Measurements from ENCODE around the gene FGFR3. TPM values are rescaled to one million over a fixed set of nuclear protein-coding genes. Genes with fewer than 3 reads are reported as not detected.

Gene FGFR3
- total and polyA plus RNA-seq, 10 donors = 1.0 to 7.5 (median 3.5) TPM

- Histone ChIP-seq H3K4me3 (no peak overlapping the region), H3K9me3 (no peaks in the 10 kb centered on the region), H3K4me1 (peaks cover 0 to 17% (median 7%) of the 10 kb centered on the region in 6 donors), H3K27ac (no peak overlapping the region), H3K27me3 (replicated peaks in 1 of 7) (peaks cover 0 to 61% (median 15%) of the 10 kb centered on the region in 7 donors), H3K36me3 (no peaks in the 10 kb centered on the region)
- TF ChIP-seq POLR2AphosphoS5 (IDR thresholded peaks at IDR 0.05) = no peak
- no peak for TF ChIP-seq POLR2A (IDR thresholded peaks at IDR 0.05)
- no peak for TF ChIP-seq CTCF (IDR thresholded peaks at IDR 0.05 in 8 of 11, conservative IDR thresholded peaks at IDR 0.05 in 3 of 11)
- DNase-seq = no peak
- intact Hi-C loops (cut with DNase I; ENCODE audit: low total_unique reads) = no loop called here
- WGBS, 5 donors = 75 to 86% (median 79%) methylated on average over 17 to 30 of the region's 30 CpGs
Observed at GRCh38 chr4:1772853-1773538, 20.1 kb upstream of the FGFR3 start.

GRCh38 chr4:1773754-1774153 is 19.3 kb upstream of the FGFR3 start:
- no peaks in the 10 kb centered on the region for H3K36me3 ChIP-seq
- peaks cover 0 to 53% (median 9%) of the 10 kb centered on the region in 7 donors for H3K27me3 ChIP-seq (replicated peaks in 1 of 7)
- WGBS, 5 donors = 80 to 94% (median 84%) methylated on average over 8 to 10 of the region's 10 CpGs
- no peak overlapping the region for H3K4me3 ChIP-seq
- intact Hi-C loops (cut with DNase I; ENCODE audit: low total_unique reads) = no loop called here
- no peak for DNase-seq
- H3K4me1 ChIP-seq = peaks cover 0 to 11% (median 4%) of the 10 kb centered on the region in 6 donors
- no peak for TF ChIP-seq CTCF (IDR thresholded peaks at IDR 0.05 in 8 of 11, conservative IDR thresholded peaks at IDR 0.05 in 3 of 11)
- no peak for TF ChIP-seq POLR2A (IDR thresholded peaks at IDR 0.05)
- TF ChIP-seq POLR2AphosphoS5 (IDR thresholded peaks at IDR 0.05) = no peak
- no peaks in the 10 kb centered on the region for H3K9me3 ChIP-seq
- no peak overlapping the region for H3K27ac ChIP-seq

GRCh38 chr4:1775731-1776500 is 17.2 kb upstream of the FGFR3 start:
- 57 to 72% (median 64%) methylated on average over 16 to 23 of the region's 23 CpGs for WGBS, 5 donors
- Histone ChIP-seq H3K4me1 (peaks cover 0 to 11% (median 4%) of the 10 kb centered on the region in 6 donors), H3K36me3 (no peaks in the 10 kb centered on the region), H3K4me3 (no peak overlapping the region), H3K27ac (no peak overlapping the region), H3K9me3 (no peaks in the 10 kb centered on the region), H3K27me3 (replicated peaks in 1 of 7) (peaks cover 0 to 32% (median 9%) of the 10 kb centered on the region in 7 donors)
- no peak for TF ChIP-seq POLR2A (IDR thresholded peaks at IDR 0.05)
- intact Hi-C loops (cut with DNase I; ENCODE audit: low total_unique reads) = no loop called here
- no peak for DNase-seq

GRCh38 chr4:1776521-1777161 is 16.5 kb upstream of the FGFR3 start:
- Histone ChIP-seq H3K27me3 (replicated peaks in 1 of 7) (peaks cover 0 to 24% (median 4%) of the 10 kb centered on the region in 7 donors), H3K27ac (no peak overlapping the region), H3K4me3 (no peak overlapping the region), H3K36me3 (no peaks in the 10 kb centered on the region), H3K4me1 (peaks cover 0 to 5% (median 2%) of the 10 kb centered on the region in 6 donors), H3K9me3 (no peaks in the 10 kb centered on the region)
- intact Hi-C loops (cut with DNase I; ENCODE audit: low total_unique reads) = no loop called here
- TF ChIP-seq POLR2A (IDR thresholded peaks at IDR 0.05) (no peak), POLR2AphosphoS5 (IDR thresholded peaks at IDR 0.05) (no peak), CTCF (IDR thresholded peaks at IDR 0.05 in 8 of 11, conservative IDR thresholded peaks at IDR 0.05 in 3 of 11) (no peak)
- 88 to 94% (median 91%) methylated on average over 20 to 24 of the region's 24 CpGs for WGBS, 5 donors
- no peak for DNase-seq
